HS-27A (cell line): ENCODE data around the gene DDX27.

ENCODE experiments used
- DNase-seq: peaks from one replicate; pipeline ENCODE4 v3.0.0-alpha.2; 2012; ENCODE audit warnings: low read depth, missing footprints

DDX27 gene

GRCh38 chr20:49288784-49289696 is 69.8 kb downstream of the DDX27 start:
- DNase-seq, result no peak

DNA sequence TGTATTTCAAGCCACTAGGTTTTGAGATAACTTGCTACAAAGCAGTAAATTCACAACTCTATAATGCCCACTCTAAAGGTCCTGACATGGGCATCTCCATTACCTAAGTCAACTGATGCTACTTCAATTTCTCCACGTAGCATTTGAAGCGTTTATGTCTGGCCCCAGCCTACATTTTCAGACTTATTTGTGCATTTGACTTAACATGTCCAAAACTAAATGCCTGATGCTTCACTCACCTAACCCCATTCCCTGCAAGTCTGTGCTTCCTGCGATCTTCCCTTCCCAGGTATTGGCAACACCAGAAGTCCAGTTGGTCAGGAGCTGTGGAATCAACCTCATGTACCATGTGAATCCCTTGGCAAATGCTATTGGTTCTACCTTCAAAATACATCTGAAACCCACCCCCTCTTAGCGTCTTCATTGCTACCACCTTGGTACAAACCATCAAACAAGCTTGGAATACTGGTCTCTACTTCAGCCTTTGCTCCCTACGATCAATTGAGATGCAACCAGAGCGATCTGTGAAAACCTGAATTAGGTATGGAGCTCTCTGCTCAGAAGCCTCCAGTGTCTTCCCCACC is 71.5 kb downstream of the DDX27 start:
- DNase-seq, result no peak

- no peak for DNase-seq
Observed at GRCh38 chr20:49291200-49291599, 72.0 kb downstream of the DDX27 start.

DNA sequence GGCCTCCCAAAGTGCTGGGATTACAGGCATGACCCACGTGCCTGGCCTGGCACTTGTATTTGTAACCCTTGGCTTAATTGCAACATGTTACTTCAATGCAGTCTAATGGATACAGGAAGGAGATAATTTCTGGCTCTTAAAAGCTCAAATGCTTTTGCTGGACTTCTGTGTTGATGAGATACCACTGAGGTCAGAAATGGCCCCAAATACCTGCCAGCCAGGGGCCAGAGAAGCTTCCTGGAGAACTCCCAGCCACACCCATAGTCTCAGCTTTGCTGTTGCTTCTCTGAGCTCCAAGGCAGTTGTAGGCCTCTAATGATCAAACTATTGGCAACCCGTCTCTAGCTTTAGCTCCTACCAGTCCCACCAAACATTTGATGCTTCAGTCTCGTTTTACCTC is 72.8 kb downstream of the DDX27 start:
- no peak for DNase-seq

DNA sequence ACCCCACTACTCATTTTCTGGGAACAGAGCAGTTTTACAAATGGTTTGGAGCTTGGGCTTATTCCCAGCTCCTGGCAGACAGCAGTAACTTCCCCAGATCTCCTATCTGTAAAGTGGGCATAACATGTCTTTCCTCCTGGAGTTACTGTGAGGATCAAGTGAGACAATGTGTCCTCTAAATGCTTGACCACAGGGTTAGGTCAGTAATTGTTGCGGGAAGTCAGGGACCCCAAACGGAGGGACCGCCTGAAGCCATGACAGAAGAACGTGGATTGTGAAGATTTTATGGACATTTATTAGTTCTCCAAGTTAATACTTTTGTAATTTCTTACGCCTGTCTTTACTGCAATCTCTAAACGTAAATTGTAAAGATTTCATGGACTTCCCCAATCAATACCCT is 73.9 kb downstream of the DDX27 start:
- no peak for DNase-seq
